Tibial nerve (tissue), 4 donors: Measurements from ENCODE around the gene PHACTR1.

Experiments
- CTCF ChIP-seq, 5 experiments: fragments of 200-600 bp in 3 of 5; fragments of 450-650 bp in 2 of 5; sonication (generic) in 3 of 5; IDR thresholded peaks; one replicate each; pipeline ENCODE4 v1.5.1; 2016 to 2019; ENCODE audit warnings: antibody characterized with exemption in 5 of 5, mild to moderate bottlenecking in 3 of 5, moderate library complexity in 2 of 5
- EP300 ChIP-seq, 2 donors: sonication (generic); formaldehyde crosslinking; IDR thresholded peaks; one replicate each; pipeline ENCODE4 v1.6.1; 2017; ENCODE audit warnings: antibody characterized with exemption in 2 of 2, mild to moderate bottlenecking in 1 of 2
- POLR2A ChIP-seq, 2 donors: fragments of 450-650 bp; IDR thresholded peaks; one replicate each; pipeline ENCODE4 v1.6.1; 2017; ENCODE audit warnings: antibody characterized with exemption in 2 of 2, mild to moderate bottlenecking in 2 of 2, moderate library complexity in 2 of 2

GRCh38 chr6:12769556-12770256, 53.1 kb downstream of the PHACTR1 start:
- no peak for TF ChIP-seq POLR2A (IDR thresholded peaks at IDR 0.05)
- TF ChIP-seq CTCF (IDR thresholded peaks at IDR 0.05) = no peak
- TF ChIP-seq EP300 (IDR thresholded peaks at IDR 0.05) = no peak
